Liver (tissue), 9 donors: ENCODE results near the gene DSTN. TPM values are rescaled to one million over a fixed set of nuclear protein-coding genes. Genes with fewer than 3 reads are reported as not detected.

Source experiments
- DNase-seq: peaks from one replicate; pipeline ENCODE4 v3.0.0-alpha.2; 2017; ENCODE audit warnings: low spot score
- H3K27ac ChIP-seq, 2 donors: one replicate each; pipeline ENCODE4 v1.7.0; 2013; ENCODE audit warnings: inconsistent platforms in 2 of 2, low read length in 2 of 2, control low read depth in 1 of 2, low read depth in 1 of 2, mild to moderate bottlenecking in 1 of 2
- H3K27me3 ChIP-seq, 4 donors: one replicate each; pipeline versions ENCODE4 v1.6.1 to v1.7.0; 2013; ENCODE audit warnings: low read length in 3 of 4, inconsistent platforms in 1 of 4, mild to moderate bottlenecking in 1 of 4, moderate library complexity in 1 of 4; ENCODE audit not compliant: control insufficient read depth in 4 of 4, insufficient read depth in 4 of 4
- H3K36me3 ChIP-seq, 4 donors: one replicate each; pipeline versions ENCODE4 v1.6.1 to v1.7.0; 2013; ENCODE audit warnings: low read length in 3 of 4, mild to moderate bottlenecking in 3 of 4, low read depth in 1 of 4, moderate library complexity in 1 of 4; ENCODE audit not compliant: control insufficient read depth in 4 of 4, insufficient read depth in 3 of 4
- H3K4me1 ChIP-seq, 4 donors: one replicate each; pipeline versions ENCODE4 v1.6.1 to v1.7.0; 2013; ENCODE audit warnings: low read length in 3 of 4, mild to moderate bottlenecking in 3 of 4, moderate library complexity in 1 of 4; ENCODE audit not compliant: control insufficient read depth in 4 of 4, insufficient read depth in 4 of 4
- H3K4me3 ChIP-seq, 3 donors: one replicate each; pipeline versions ENCODE4 v1.6.1 to v1.7.0; 2013; ENCODE audit warnings: low read length in 3 of 3, control low read depth in 1 of 3, low read depth in 1 of 3, mild to moderate bottlenecking in 1 of 3
- H3K9ac ChIP-seq, 2 donors: one replicate each; pipeline ENCODE4 v1.7.0; 2013; ENCODE audit warnings: low read length in 2 of 2, mild to moderate bottlenecking in 2 of 2, moderate library complexity in 2 of 2, control low read depth in 1 of 2, low read depth in 1 of 2
- H3K9me3 ChIP-seq, 4 donors: one replicate each; pipeline versions ENCODE4 v1.6.1 to v1.7.0; 2013; ENCODE audit warnings: low read length in 3 of 4; ENCODE audit not compliant: control insufficient read depth in 4 of 4
- ATF3 ChIP-seq: IDR thresholded peaks from 2 replicates; pipeline ENCODE4 v1.6.1; 2016; ENCODE audit warnings: antibody characterized with exemption
- CTCF ChIP-seq: fragments of 150-350 bp; IDR thresholded peaks from 2 replicates; pipeline ENCODE4 v1.5.1; 2017; ENCODE audit warnings: improper control_type of control experiment, low read depth, low read length; ENCODE audit not compliant: missing input control
- EGR1 ChIP-seq, 2 donors: IDR thresholded peaks; 2 replicates each; pipeline ENCODE4 v1.6.1; 2016 to 2018; ENCODE audit warnings: antibody characterized with exemption in 2 of 2, low read depth in 2 of 2
- FOXA1 ChIP-seq: IDR thresholded peaks from 2 replicates; pipeline ENCODE4 v1.6.1; 2016; ENCODE audit warnings: antibody characterized with exemption
- GABPA ChIP-seq, 2 donors: IDR thresholded peaks in 1 of 2; conservative IDR thresholded peaks in 1 of 2; 2 replicates each; pipeline ENCODE4 v1.6.1; 2016; ENCODE audit warnings: antibody characterized with exemption in 2 of 2, mild to moderate bottlenecking in 1 of 2, moderate library complexity in 1 of 2
- HNF4A ChIP-seq, 2 donors: conservative IDR thresholded peaks; 2 replicates each; pipeline ENCODE4 v1.6.1; 2016; ENCODE audit warnings: antibody characterized with exemption in 2 of 2, mild to moderate bottlenecking in 2 of 2
- HNF4G ChIP-seq: IDR thresholded peaks from 2 replicates; pipeline ENCODE4 v1.6.1; 2016; ENCODE audit warnings: antibody characterized with exemption
- JUND ChIP-seq, 2 donors: IDR thresholded peaks; 2 replicates each; pipeline ENCODE4 v1.6.1; 2016; ENCODE audit warnings: antibody characterized with exemption in 2 of 2
- MAX ChIP-seq: IDR thresholded peaks from 2 replicates; pipeline ENCODE4 v1.6.1; 2016; ENCODE audit warnings: antibody characterized with exemption
- NR2F2 ChIP-seq: IDR thresholded peaks from 2 replicates; pipeline ENCODE4 v1.6.1; 2016; ENCODE audit warnings: antibody characterized with exemption
- RAD21 ChIP-seq, 2 donors: IDR thresholded peaks; 2 replicates each; pipeline ENCODE4 v1.6.1; 2016; ENCODE audit warnings: antibody characterized with exemption in 2 of 2, mild to moderate bottlenecking in 2 of 2
- REST ChIP-seq: IDR thresholded peaks from 2 replicates; pipeline ENCODE4 v1.6.1; 2016; ENCODE audit warnings: antibody characterized with exemption, mild to moderate bottlenecking
- RXRA ChIP-seq, 2 donors: IDR thresholded peaks; 2 replicates each; pipeline ENCODE4 v1.6.1; 2017 to 2018; ENCODE audit warnings: antibody characterized with exemption in 2 of 2, mild to moderate bottlenecking in 1 of 2
- SP1 ChIP-seq: IDR thresholded peaks from 2 replicates; pipeline ENCODE4 v1.6.1; 2018; ENCODE audit warnings: antibody characterized with exemption, mild to moderate bottlenecking
- TAF1 ChIP-seq: conservative IDR thresholded peaks from 2 replicates; pipeline ENCODE4 v1.6.1; 2016; ENCODE audit warnings: antibody characterized with exemption, mild to moderate bottlenecking
- YY1 ChIP-seq: IDR thresholded peaks from 2 replicates; pipeline ENCODE4 v1.6.1; 2016; ENCODE audit warnings: antibody characterized with exemption, mild to moderate bottlenecking
- ZBTB33 ChIP-seq: IDR thresholded peaks from 2 replicates; pipeline ENCODE4 v1.6.1; 2016; ENCODE audit warnings: antibody characterized with exemption
- WGBS: extraction: QIAGEN DNeasy Blood & Tissue Kit; methylation state at CpG from one replicate; pipeline ENCODE4 v1.1.7; 2013; 5-methylcytosine and 5-hydroxymethylcytosine counted together
- polyA plus RNA-seq, 2 donors: library from polyadenylated mRNA; stranded (reverse) in 1 of 2; unstranded in 1 of 2; fragments of 200-250 nt in 1 of 2; fragments of >200 nt in 1 of 2; fragmentation: Nextera tagmentation in 1 of 2; extraction: Ambion mirVana in 1 of 2; gene quantifications; one replicate each; pipeline versions ENCODE4 v1.2.1 to v1.2.3, GENCODE V29; 2013 to 2015
- total RNA-seq, 2 donors: library from RNA; depleted of rRNA; stranded (reverse); fragments of >200 nt; gene quantifications; one replicate each; pipeline ENCODE4 v1.2.3, GENCODE V29; 2014
- donor health status: healthy.
- donor health status: healthy.
- donor health status: healthy.
- donor health status: healthy.
- donor health status: healthy.

Gene DSTN
- total and polyA plus RNA-seq, 4 donors, result 39.9 to 137 (median 108) TPM

- no peak for DNase-seq
- Histone ChIP-seq H3K36me3 (peaks cover 0 to 8% (median 4%) of the 10 kb centered on the region in 4 donors), H3K27ac (peak overlapping the region in 1 of 2 donors; percentile 11), H3K9ac (no peak overlapping the region), H3K4me3 (no peak overlapping the region), H3K27me3 (no peaks in the 10 kb centered on the region), H3K4me1 (peaks cover 27 to 97% (median 94%) of the 10 kb centered on the region in 4 donors), H3K9me3 (no peaks in the 10 kb centered on the region)
- WGBS, result 77% methylated on average over 5 of the region's 5 CpGs
- no peak for TF ChIP-seq ATF3
- TF ChIP-seq YY1, result no peak
Observed at GRCh38 chr20:17646961-17647301, 77.1 kb downstream of the DSTN start.

- no peak overlapping the region for H3K4me3 ChIP-seq
- H3K9ac ChIP-seq, result no peak overlapping the region
- H3K27me3 ChIP-seq, result no peaks in the 10 kb centered on the region
- H3K4me1 ChIP-seq, result peaks cover 33 to 98% (median 95%) of the 10 kb centered on the region in 4 donors
- H3K27ac ChIP-seq, result peak overlapping the region; percentile 23 to 27
- 84% methylated on average over 20 of the region's 20 CpGs for WGBS
- no peaks in the 10 kb centered on the region for H3K9me3 ChIP-seq
- no peak for DNase-seq
- H3K36me3 ChIP-seq, result peaks cover 0 to 4% (median under 1%) of the 10 kb centered on the region in 4 donors
- TF ChIP-seq REST, result no peak
- no peak for TF ChIP-seq SP1
- TF ChIP-seq RAD21 (IDR thresholded peaks at IDR 0.05), result no peak
- no peak for TF ChIP-seq YY1
- no peak for TF ChIP-seq GABPA (IDR thresholded peaks at IDR 0.05 in 1 of 2, conservative IDR thresholded peaks at IDR 0.05 in 1 of 2)
- TF ChIP-seq EGR1 (IDR thresholded peaks at IDR 0.05; ENCODE audit: low read depth in 2 of 2), result no peak
- TF ChIP-seq TAF1, result no peak
- TF ChIP-seq HNF4A (conservative IDR thresholded peaks at IDR 0.05), result no peak
- no peak for TF ChIP-seq NR2F2
- no peak for TF ChIP-seq ATF3
Observed at GRCh38 chr20:17647391-17648314, 77.8 kb downstream of the DSTN start.

GRCh38 chr20:17648315-17648646, 78.4 kb downstream of the DSTN start:
- no peak overlapping the region for H3K4me3 ChIP-seq
- H3K9ac ChIP-seq, result no peak overlapping the region
- H3K4me1 ChIP-seq, result peaks cover 33 to 98% (median 92%) of the 10 kb centered on the region in 4 donors
- no peaks in the 10 kb centered on the region for H3K27me3 ChIP-seq
- H3K9me3 ChIP-seq, result no peaks in the 10 kb centered on the region
- no peak for DNase-seq
- no peaks in the 10 kb centered on the region for H3K36me3 ChIP-seq
- peak overlapping the region; percentile 23 to 27 for H3K27ac ChIP-seq
- WGBS, result 48% methylated on average over 10 of the region's 10 CpGs
- TF ChIP-seq NR2F2, result peak; percentile 92
- TF ChIP-seq JUND (IDR thresholded peaks at IDR 0.05), result no peak
- TF ChIP-seq GABPA (IDR thresholded peaks at IDR 0.05 in 1 of 2, conservative IDR thresholded peaks at IDR 0.05 in 1 of 2), result no peak
- TF ChIP-seq RXRA (IDR thresholded peaks at IDR 0.05), result peak; percentile 31 to 61
- TF ChIP-seq SP1, result no peak
- TF ChIP-seq ZBTB33, result no peak
- no peak for TF ChIP-seq CTCF
- no peak for TF ChIP-seq EGR1 (IDR thresholded peaks at IDR 0.05; ENCODE audit: low read depth in 2 of 2)
- TF ChIP-seq RAD21 (IDR thresholded peaks at IDR 0.05), result no peak
- TF ChIP-seq MAX, result no peak
- no peak for TF ChIP-seq TAF1
- no peak for TF ChIP-seq FOXA1
- no peak for TF ChIP-seq ATF3
- TF ChIP-seq HNF4G, result no peak
- TF ChIP-seq YY1, result no peak
- peak; percentile 9 to 16 for TF ChIP-seq HNF4A (conservative IDR thresholded peaks at IDR 0.05)
